ENCODE results near the gene KLRC1. TPM values are rescaled to one million over a fixed set of nuclear protein-coding genes. Genes with fewer than 3 reads are reported as not detected.

KLRC1 gene
- not detected in 2 replicates for total RNA-seq

DNA sequence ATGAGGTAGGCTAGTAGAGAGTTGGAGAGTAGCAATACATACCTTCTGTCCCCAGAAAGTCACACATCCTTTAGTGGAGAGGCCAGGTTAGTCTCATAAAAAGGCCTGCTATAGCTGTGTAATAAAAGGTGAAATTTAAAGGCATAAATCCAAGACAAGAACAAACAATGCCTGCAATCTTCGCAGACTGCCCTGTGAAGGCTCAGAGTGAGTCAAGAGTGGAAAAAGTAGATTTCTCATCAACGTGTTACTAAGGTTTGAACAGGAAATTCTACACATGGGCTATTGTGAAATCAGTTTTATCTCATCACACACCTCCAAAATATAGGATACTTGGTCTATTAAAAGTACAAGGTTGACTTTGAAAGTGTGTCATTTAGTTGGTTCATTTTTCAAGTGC lies at the start of gene KLRC1:
TSS of gene KLRC1 (minus strand) at position 222 of the 400 bp plus-strand sequence. CDS start 2,221 bp downstream, outside the sequence.

DNA sequence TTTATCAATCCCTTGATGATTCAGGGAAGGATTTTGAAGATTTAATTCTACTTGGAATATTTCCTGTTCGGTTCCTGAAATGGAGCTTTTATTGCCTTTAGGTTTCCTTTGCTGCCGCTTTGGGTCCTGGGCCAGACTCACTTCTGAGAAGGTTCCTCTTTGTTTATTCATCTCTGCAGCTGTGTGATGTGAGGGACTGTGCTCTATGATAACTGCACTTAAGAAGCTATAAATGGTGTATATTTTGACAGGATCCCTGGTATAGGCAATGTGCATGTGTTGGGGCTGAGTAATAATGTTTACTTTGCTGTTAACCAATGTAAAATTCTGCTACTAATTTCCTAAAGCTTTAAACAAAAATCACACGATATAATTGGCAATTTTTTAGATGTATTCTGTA lies 17.4 kb downstream of the KLRC1 start, which contains the start of gene KLRC2:
TSS of gene KLRC2 (minus strand) at position 195 of the 400 bp plus-strand sequence. CDS start at position 171, 24 bp downstream.

DNA sequence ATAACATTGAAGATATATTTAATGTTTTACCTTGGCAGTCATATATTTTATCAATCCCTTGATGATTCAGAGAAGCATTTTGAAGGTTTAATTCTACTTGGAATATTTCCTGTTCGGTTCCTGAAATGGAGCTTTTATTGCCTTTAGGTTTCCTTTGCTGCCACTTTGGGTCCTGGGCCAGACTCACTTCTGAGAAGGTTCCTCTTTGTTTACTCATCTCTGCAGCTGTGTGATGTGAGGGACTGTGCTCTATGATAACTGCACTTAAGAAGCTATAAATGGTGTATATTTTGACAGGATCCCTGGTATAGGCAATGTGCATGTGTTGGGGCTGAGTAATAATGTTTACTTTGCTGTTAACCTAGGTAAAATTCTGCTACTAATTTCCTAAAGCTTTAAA lies 32.8 kb downstream of the KLRC1 start, which contains the start of gene KLRC3:
TSS of gene KLRC3 (minus strand) at position 262 of the 400 bp plus-strand sequence. CDS start at position 217, 45 bp downstream.

DNA sequence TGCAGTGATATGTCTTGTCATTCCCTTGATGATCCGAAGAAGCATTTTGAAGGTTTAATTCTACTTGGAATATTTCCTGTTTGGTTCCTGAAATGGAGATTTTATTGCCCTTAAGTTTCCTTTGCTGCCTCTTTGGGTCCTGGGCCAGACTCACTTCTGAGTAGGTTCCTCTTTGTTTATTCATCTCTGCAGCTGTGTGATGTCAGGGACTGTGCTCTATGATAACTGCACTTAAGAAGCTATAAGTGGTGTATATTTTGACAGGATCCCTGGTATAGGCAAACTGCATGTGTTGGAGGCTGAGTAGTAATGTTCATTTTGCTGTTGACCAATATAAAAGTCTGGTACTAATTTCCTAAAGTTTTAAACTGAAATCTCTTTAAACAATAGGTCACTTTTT lies 43.8 kb downstream of the KLRC1 start, which contains the start of gene KLRC4:
TSS of gene KLRC4 (minus strand) at position 366 of the 400 bp plus-strand sequence. CDS start at position 184, 182 bp downstream.

Other genes with a start within 250 kb of the KLRC1 start
- gene GABARAPL1, start 240.5 kb downstream of the KLRC1 start, total RNA-seq = 58.0 and 82.5 TPM in 2 replicates
- under 0.01 TPM in 1 of 2 replicates, not detected in the other for gene KLRD1, start 145.5 kb downstream of the KLRC1 start, total RNA-seq
- gene KLRK1, start 63.3 kb downstream of the KLRC1 start, total RNA-seq = not detected in 2 replicates
- not detected in 2 replicates for gene KLRC4, start 43.6 kb downstream of the KLRC1 start, total RNA-seq
- gene KLRC3, start 32.8 kb downstream of the KLRC1 start, total RNA-seq = not detected in 2 replicates
- not detected in 2 replicates for gene KLRC2, start 17.4 kb downstream of the KLRC1 start, total RNA-seq
- gene EIF2S3B, start 52.5 kb upstream of the KLRC1 start, total RNA-seq = 0.29 and 0.35 TPM in 2 replicates
- gene MAGOHB, start 160.2 kb upstream of the KLRC1 start, total RNA-seq = 20.9 and 22.5 TPM in 2 replicates
- 0.35 TPM in 1 of 2 replicates, not detected in the other for gene STYK1, start 220.7 kb upstream of the KLRC1 start, total RNA-seq

Data from myometrial cell (primary cell).